CD14-positive monocyte (primary cell): ENCODE measurements around the gene TOMM40. TPM values are rescaled to one million over a fixed set of nuclear protein-coding genes. Genes with fewer than 3 reads are reported as not detected.

Experiments used
- DNase-seq, 3 donors: peaks; one replicate each; pipeline ENCODE4 v3.0.0-alpha.2; 2011 to 2022
- H2AFZ ChIP-seq: 2 replicates; pipeline ENCODE4 v1.6.0; 2012; ENCODE audit warnings: mild to moderate bottlenecking, low read depth, low read length, inconsistent platforms; ENCODE audit not compliant: insufficient read depth, poor library complexity, severe bottlenecking
- H3K27ac ChIP-seq, 2 donors: 1 replicate in 1 of 2; 2 replicates in 1 of 2; pipeline ENCODE4 v1.5.1; 2012 to 2013; ENCODE audit warnings: low read length in 2 of 2, control low read depth in 1 of 2, inconsistent platforms in 1 of 2, low read depth in 1 of 2, mild to moderate bottlenecking in 1 of 2
- H3K27me3 ChIP-seq, 2 donors: one replicate each; pipeline versions ENCODE4 v1.6.0 to v1.6.1; 2011 to 2013; ENCODE audit warnings: low read length in 2 of 2; ENCODE audit not compliant: control insufficient read depth in 2 of 2, insufficient read depth in 2 of 2
- H3K36me3 ChIP-seq, 2 donors: replicated peaks in 1 of 2; 1 replicate in 1 of 2; 2 replicates in 1 of 2; pipeline versions ENCODE4 v1.5.1 to v1.6.1; 2012 to 2013; ENCODE audit warnings: low read length in 2 of 2, control low read depth in 1 of 2, inconsistent platforms in 1 of 2, mild to moderate bottlenecking in 1 of 2; ENCODE audit not compliant: insufficient read depth in 2 of 2, control insufficient read depth in 1 of 2
- H3K4me1 ChIP-seq, 2 donors: 1 replicate in 1 of 2; 2 replicates in 1 of 2; pipeline versions ENCODE4 v1.5.1 to v1.6.1; 2012 to 2013; ENCODE audit warnings: low read length in 2 of 2, control low read depth in 1 of 2, inconsistent platforms in 1 of 2, mild to moderate bottlenecking in 1 of 2, moderate library complexity in 1 of 2; ENCODE audit not compliant: insufficient read depth in 2 of 2, control insufficient read depth in 1 of 2
- H3K4me2 ChIP-seq: replicated peaks from 2 replicates; pipeline ENCODE3; 2012; ENCODE audit warnings: low read length, moderate library complexity, mild to moderate bottlenecking; ENCODE audit not compliant: poor library complexity, severe bottlenecking; ENCODE audit errors: extremely low read depth
- H3K4me3 ChIP-seq, 3 experiments: fragments of 200-600 bp in 1 of 3; sonication (generic) in 1 of 3; replicated peaks in 1 of 3; 1 replicate in 2 of 3; 2 replicates in 1 of 3; pipeline ENCODE4 v1.5.1; 2011 to 2013; ENCODE audit warnings: low read length in 3 of 3, mild to moderate bottlenecking in 3 of 3, control low read depth in 2 of 3, low read depth in 2 of 3, inconsistent platforms in 1 of 3, moderate library complexity in 1 of 3
- H3K79me2 ChIP-seq: 2 replicates; pipeline ENCODE4 v1.6.0; 2012; ENCODE audit warnings: mild to moderate bottlenecking, control low read depth, inconsistent platforms, low read length, moderate library complexity; ENCODE audit not compliant: insufficient read depth
- H3K9ac ChIP-seq: 2 replicates; pipeline ENCODE4 v1.6.0; 2017; ENCODE audit warnings: low read length, mild to moderate bottlenecking; ENCODE audit not compliant: insufficient read depth, poor library complexity, severe bottlenecking
- H3K9me3 ChIP-seq, 2 donors: replicated peaks in 1 of 2; 1 replicate in 1 of 2; 2 replicates in 1 of 2; pipeline versions ENCODE4 v1.5.1 to v1.6.1; 2012 to 2013; ENCODE audit warnings: low read length in 2 of 2, control low read depth in 1 of 2; ENCODE audit not compliant: control insufficient read depth in 1 of 2, insufficient read depth in 1 of 2
- H4K20me1 ChIP-seq: 2 replicates; pipeline ENCODE4 v1.6.0; 2012; ENCODE audit warnings: mild to moderate bottlenecking, low read length, control low read depth, moderate library complexity; ENCODE audit not compliant: insufficient read depth
- H3K27ac Mint-ChIP-seq, 7 donors: one replicate each; pipeline ENCODE4 v1.8.0; 2020; ENCODE audit warnings: mild to moderate bottlenecking in 7 of 7, mixed read lengths in 7 of 7, moderate library complexity in 6 of 7, inconsistent platforms in 2 of 7
- H3K27me3 Mint-ChIP-seq, 3 donors: one replicate each; pipeline ENCODE4 v1.8.0; 2021 to 2022; ENCODE audit warnings: low read depth in 3 of 3, mild to moderate bottlenecking in 3 of 3, mixed read lengths in 3 of 3, moderate library complexity in 3 of 3, inconsistent platforms in 1 of 3
- H3K36me3 Mint-ChIP-seq, 2 donors: one replicate each; pipeline ENCODE4 v1.8.0; 2020; ENCODE audit warnings: mixed read lengths in 2 of 2, inconsistent platforms in 1 of 2, mild to moderate bottlenecking in 1 of 2
- H3K4me1 Mint-ChIP-seq: one replicate; pipeline ENCODE4 v1.8.0; 2020; ENCODE audit warnings: mild to moderate bottlenecking, mixed read lengths
- H3K4me3 Mint-ChIP-seq, 2 donors: one replicate each; pipeline ENCODE4 v1.8.0; 2020; ENCODE audit warnings: mild to moderate bottlenecking in 2 of 2, mixed read lengths in 2 of 2, moderate library complexity in 1 of 2
- H3K9me3 Mint-ChIP-seq, 7 donors: one replicate each; pipeline ENCODE4 v1.8.0; 2020 to 2022; ENCODE audit warnings: mixed read lengths in 7 of 7, mild to moderate bottlenecking in 6 of 7, moderate library complexity in 6 of 7, inconsistent platforms in 2 of 7
- CTCF ChIP-seq: fragments of 200-600 bp; IDR thresholded peaks from one replicate; pipeline ENCODE4 v1.8.0; 2022; ENCODE audit warnings: antibody characterized with exemption, mild to moderate bottlenecking
- WGBS: methylation state at CpG from one replicate; pipeline ENCODE4 v1.1.5; 2013; ENCODE audit warnings: missing lambda C conversion rate; ENCODE audit not compliant: insufficient coverage; 5-methylcytosine and 5-hydroxymethylcytosine counted together
- intact Hi-C, 2 donors: fragments of 100-400 bp; cut with micrococcal nuclease; formaldehyde crosslinking; loops; one replicate each; pipeline versions ENCODE4 v1.15.0 to v1.15.1; 2023
- polyA plus RNA-seq, 3 donors: library from polyadenylated mRNA; depleted of rRNA in 1 of 3; unstranded in 2 of 3; stranded (reverse) in 1 of 3; fragments of 300-500 nt in 2 of 3; fragments of >200 nt in 1 of 3; fragmentation: Illumina TruSeq in 2 of 3; gene quantifications; 1 replicate in 2 of 3; 2 replicates in 1 of 3; pipeline ENCODE4 v1.2.3, GENCODE V29; 2012 to 2021

The TOMM40 gene
- polyA plus RNA-seq, 3 donors: 15.0 to 25.4 (median 16.4) TPM

- Mint-ChIP-seq H3K9me3 (peaks cover 0 to 9% (median 2%) of the 10 kb centered on the region in 7 donors), H3K36me3 (peaks cover 33 to 43% of the 10 kb centered on the region in 2 donors), H3K27me3 (peaks cover 27 to 36% (median 30%) of the 10 kb centered on the region in 3 donors), H3K4me1 (peaks cover 11% of the 10 kb centered on the region), H3K4me3 (no peak overlapping the region), H3K27ac (peak overlapping the region in 1 of 7 donors; percentile 56)
- no peak overlapping the region for H3K27ac ChIP-seq
- WGBS: 94% methylated on average over 3 of the region's 15 CpGs
- H3K36me3 ChIP-seq: peaks cover 27 to 42% of the 10 kb centered on the region in 2 donors
- H3K9me3 ChIP-seq: no peaks in the 10 kb centered on the region
- no peak overlapping the region for H2AFZ ChIP-seq
- peaks cover 5 to 26% of the 10 kb centered on the region in 2 donors for H3K27me3 ChIP-seq
- H3K79me2 ChIP-seq: no peaks in the 10 kb centered on the region
- H3K4me2 ChIP-seq: no peak overlapping the region
- H3K4me1 ChIP-seq: peaks cover 0 to 11% of the 10 kb centered on the region in 2 donors
- no peak overlapping the region for H3K4me3 ChIP-seq
- H4K20me1 ChIP-seq: no peaks in the 10 kb centered on the region
- DNase-seq: no peak
- intact Hi-C loops: loop anchor here (1.0 to 5.0 kb wide), 3 partner anchors 48 to 154 kb away; no protein-coding TSS in a partner anchor
- no peak for TF ChIP-seq CTCF
- no peak overlapping the region for H3K9ac ChIP-seq
These were observed 12.2 kb downstream of the TOMM40 start for GRCh38 chr19:44903216-44903601.

- H3K27me3 ChIP-seq: peaks cover 5 to 26% of the 10 kb centered on the region in 2 donors
- peaks cover 27 to 40% of the 10 kb centered on the region in 2 donors for H3K36me3 ChIP-seq
- no peak overlapping the region for H3K9ac ChIP-seq
- H3K9me3 Mint-ChIP-seq: peaks cover 0 to 9% (median 2%) of the 10 kb centered on the region in 7 donors
- intact Hi-C loops: loop anchor here (1.0 to 5.0 kb wide), 3 partner anchors 47 to 153 kb away; no protein-coding TSS in a partner anchor
- peak; percentile 43 to 59 (median 44) for DNase-seq
- H3K4me1 ChIP-seq: peaks cover 0 to 11% of the 10 kb centered on the region in 2 donors
- 28% methylated on average over 23 of the region's 24 CpGs for WGBS
- no peaks in the 10 kb centered on the region for H3K9me3 ChIP-seq
- TF ChIP-seq CTCF: peak; percentile 99
- H3K36me3 Mint-ChIP-seq: peaks cover 32 to 39% of the 10 kb centered on the region in 2 donors
- H3K27ac ChIP-seq: no peak overlapping the region
- no peak overlapping the region for H3K4me2 ChIP-seq
- peaks cover 27 to 36% (median 30%) of the 10 kb centered on the region in 3 donors for H3K27me3 Mint-ChIP-seq
- peak overlapping the region in 1 of 2 donors; percentile 11 for H3K4me3 Mint-ChIP-seq
- no peak overlapping the region for H3K27ac Mint-ChIP-seq
- peaks cover 11% of the 10 kb centered on the region for H3K4me1 Mint-ChIP-seq
- H2AFZ ChIP-seq: no peak overlapping the region
- no peaks in the 10 kb centered on the region for H4K20me1 ChIP-seq
- no peak overlapping the region for H3K4me3 ChIP-seq
- no peaks in the 10 kb centered on the region for H3K79me2 ChIP-seq
These were observed 12.8 kb downstream of the TOMM40 start for GRCh38 chr19:44903602-44904425.
